ENCODE results near the gene MYO16.

MYO16 gene

GRCh38 chr13:108789476-108789875 is 160.1 kb downstream of the MYO16 start:
- TF ChIP-seq, protein P1, sequence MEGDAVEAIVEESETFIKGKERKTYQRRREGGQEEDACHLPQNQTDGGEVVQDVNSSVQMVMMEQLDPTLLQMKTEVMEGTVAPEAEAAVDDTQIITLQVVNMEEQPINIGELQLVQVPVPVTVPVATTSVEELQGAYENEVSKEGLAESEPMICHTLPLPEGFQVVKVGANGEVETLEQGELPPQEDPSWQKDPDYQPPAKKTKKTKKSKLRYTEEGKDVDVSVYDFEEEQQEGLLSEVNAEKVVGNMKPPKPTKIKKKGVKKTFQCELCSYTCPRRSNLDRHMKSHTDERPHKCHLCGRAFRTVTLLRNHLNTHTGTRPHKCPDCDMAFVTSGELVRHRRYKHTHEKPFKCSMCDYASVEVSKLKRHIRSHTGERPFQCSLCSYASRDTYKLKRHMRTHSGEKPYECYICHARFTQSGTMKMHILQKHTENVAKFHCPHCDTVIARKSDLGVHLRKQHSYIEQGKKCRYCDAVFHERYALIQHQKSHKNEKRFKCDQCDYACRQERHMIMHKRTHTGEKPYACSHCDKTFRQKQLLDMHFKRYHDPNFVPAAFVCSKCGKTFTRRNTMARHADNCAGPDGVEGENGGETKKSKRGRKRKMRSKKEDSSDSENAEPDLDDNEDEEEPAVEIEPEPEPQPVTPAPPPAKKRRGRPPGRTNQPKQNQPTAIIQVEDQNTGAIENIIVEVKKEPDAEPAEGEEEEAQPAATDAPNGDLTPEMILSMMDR (IDR thresholded peaks at IDR 0.05; ENCODE audit: extremely low read depth, insufficient read depth, missing control alignments), result no peak
- in situ Hi-C loops (cut with MboI; ENCODE audit: low pct_unique_long_range_greater_than_20kb, low sequenced_read_pairs, unreplicated experiment), result no loop called here
- DNase-seq (ENCODE audit: low spot score), result no peak

DNA sequence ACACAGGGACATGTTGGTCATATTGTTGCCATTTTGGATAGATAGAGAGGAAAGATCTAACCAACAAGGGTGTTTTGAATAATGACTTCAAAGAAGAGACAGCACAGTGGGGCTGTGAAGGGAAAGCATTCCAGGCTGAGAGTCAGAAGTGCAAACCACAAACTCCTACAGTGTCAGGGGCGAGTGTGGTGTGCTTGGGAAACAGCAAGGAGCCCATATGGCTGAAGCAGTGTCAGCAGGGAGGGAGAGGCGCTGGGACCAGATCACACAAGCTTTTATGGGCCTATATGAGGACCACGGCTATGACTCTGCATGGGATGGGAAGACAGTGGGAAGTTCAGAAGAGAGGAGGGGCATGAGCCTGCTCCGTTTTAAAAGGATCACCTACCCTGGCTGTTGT is 166.4 kb downstream of the MYO16 start:
- DNase-seq (ENCODE audit: low spot score), result no peak
- TF ChIP-seq, protein P1 (IDR thresholded peaks at IDR 0.05; ENCODE audit: extremely low read depth, insufficient read depth, missing control alignments), result no peak
- in situ Hi-C loops (cut with MboI; ENCODE audit: low pct_unique_long_range_greater_than_20kb, low sequenced_read_pairs, unreplicated experiment), result no loop called here

- TF ChIP-seq, protein P1 (IDR thresholded peaks at IDR 0.05; ENCODE audit: extremely low read depth, insufficient read depth, missing control alignments), result no peak
- in situ Hi-C loops (cut with MboI; ENCODE audit: low pct_unique_long_range_greater_than_20kb, low sequenced_read_pairs, unreplicated experiment), result no loop called here
- DNase-seq (ENCODE audit: low spot score), result no peak
Observed at GRCh38 chr13:108797354-108797753, 167.9 kb downstream of the MYO16 start.

GRCh38 chr13:108807841-108808240 is 178.4 kb downstream of the MYO16 start:
- TF ChIP-seq, protein P1 (IDR thresholded peaks at IDR 0.05; ENCODE audit: extremely low read depth, insufficient read depth, missing control alignments), result no peak
- in situ Hi-C loops (cut with MboI; ENCODE audit: low pct_unique_long_range_greater_than_20kb, low sequenced_read_pairs, unreplicated experiment), result no loop called here
- DNase-seq (ENCODE audit: low spot score), result no peak

DNA sequence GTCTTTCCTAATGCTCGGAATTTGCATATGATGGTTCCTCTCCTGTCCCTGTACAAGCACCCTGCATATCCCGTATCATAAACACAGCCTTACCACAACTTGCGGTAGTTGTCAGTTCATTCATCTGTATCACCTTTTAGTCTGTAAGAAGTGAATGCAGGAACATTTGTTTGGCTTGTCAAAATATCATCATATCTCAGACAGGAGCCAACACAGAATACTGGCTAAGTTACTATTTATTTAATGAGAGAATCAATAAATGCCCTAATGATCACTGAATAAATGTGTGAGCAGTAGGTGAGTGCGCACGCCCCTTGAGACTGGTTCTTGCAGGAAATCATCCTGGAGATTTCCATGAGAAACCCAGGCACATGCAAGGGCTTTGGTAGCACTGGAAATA is 182.8 kb downstream of the MYO16 start:
- in situ Hi-C loops (cut with MboI; ENCODE audit: low pct_unique_long_range_greater_than_20kb, low sequenced_read_pairs, unreplicated experiment), result no loop called here
- no peak for DNase-seq (ENCODE audit: low spot score)
- TF ChIP-seq, protein P1 (IDR thresholded peaks at IDR 0.05; ENCODE audit: extremely low read depth, insufficient read depth, missing control alignments), result no peak

GRCh38 chr13:108812661-108813060 is 183.2 kb downstream of the MYO16 start:
- DNase-seq (ENCODE audit: low spot score), result no peak
- in situ Hi-C loops (cut with MboI; ENCODE audit: low pct_unique_long_range_greater_than_20kb, low sequenced_read_pairs, unreplicated experiment), result no loop called here
- TF ChIP-seq, protein P1 (IDR thresholded peaks at IDR 0.05; ENCODE audit: extremely low read depth, insufficient read depth, missing control alignments), result no peak

Data from GM13977 (cell line).